ENCODE results near the gene ELAVL2.
A peak's percentile ranks its signal among the peaks of the same experiment; 100 is the strongest.

Gene ELAVL2

GRCh38 chr9:23821375-23822181, 4.5 kb downstream of the ELAVL2 start:
- peak; percentile 84 for DNase-seq

- DNase-seq = peak; percentile 82
Measured at GRCh38 chr9:23820451-23821374, 5.3 kb downstream of the ELAVL2 start.

- peak; percentile 16 for DNase-seq
Measured at GRCh38 chr9:23819403-23819802, 6.6 kb downstream of the ELAVL2 start.

GRCh38 chr9:23814243-23814642, 11.8 kb downstream of the ELAVL2 start:
- DNase-seq = no peak

- no peak for DNase-seq
Measured at GRCh38 chr9:23812673-23813072, 13.4 kb downstream of the ELAVL2 start.

GRCh38 chr9:23811633-23812032, 14.4 kb downstream of the ELAVL2 start:
- DNase-seq = no peak

GRCh38 chr9:23803216-23803615, 22.8 kb downstream of the ELAVL2 start:
- no peak for DNase-seq

GRCh38 chr9:23801523-23801922, 24.5 kb downstream of the ELAVL2 start:
- no peak for DNase-seq

GRCh38 chr9:23799521-23799920, 26.5 kb downstream of the ELAVL2 start:
- no peak for DNase-seq

- no peak for DNase-seq
Measured at GRCh38 chr9:23798325-23798724, 27.7 kb downstream of the ELAVL2 start.

GRCh38 chr9:23796209-23796608, 29.8 kb downstream of the ELAVL2 start:
- DNase-seq = peak; percentile 9

- no peak for DNase-seq
Measured at GRCh38 chr9:23790351-23791260, 35.4 kb downstream of the ELAVL2 start.

- DNase-seq = no peak
Measured at GRCh38 chr9:23789529-23790254, 36.3 kb downstream of the ELAVL2 start.

- no peak for DNase-seq
Measured at GRCh38 chr9:23784962-23785361, 41.1 kb downstream of the ELAVL2 start.

- DNase-seq = no peak
Measured at GRCh38 chr9:23783509-23783908, 42.5 kb downstream of the ELAVL2 start.

- DNase-seq = no peak
Measured at GRCh38 chr9:23779220-23779619, 46.8 kb downstream of the ELAVL2 start.

GRCh38 chr9:23777328-23777727, 48.7 kb downstream of the ELAVL2 start:
- no peak for DNase-seq

GRCh38 chr9:23775549-23775948, 50.5 kb downstream of the ELAVL2 start:
- no peak for DNase-seq

- DNase-seq = no peak
Measured at GRCh38 chr9:23774266-23774665, 51.8 kb downstream of the ELAVL2 start.

GRCh38 chr9:23772385-23772783, 53.7 kb downstream of the ELAVL2 start:
- DNase-seq = no peak

GRCh38 chr9:23771746-23772384, 54.2 kb downstream of the ELAVL2 start:
- no peak for DNase-seq
